ENCODE results near the gene SLC29A1.
A peak's percentile ranks its signal among the peaks of the same experiment; 100 is the strongest.
"Not testable (repeated sequence)": the region's sequence is repeated elsewhere in the genome, so short reads cannot be mapped to it uniquely, and the experiment has no call there.

Gene SLC29A1

DNA sequence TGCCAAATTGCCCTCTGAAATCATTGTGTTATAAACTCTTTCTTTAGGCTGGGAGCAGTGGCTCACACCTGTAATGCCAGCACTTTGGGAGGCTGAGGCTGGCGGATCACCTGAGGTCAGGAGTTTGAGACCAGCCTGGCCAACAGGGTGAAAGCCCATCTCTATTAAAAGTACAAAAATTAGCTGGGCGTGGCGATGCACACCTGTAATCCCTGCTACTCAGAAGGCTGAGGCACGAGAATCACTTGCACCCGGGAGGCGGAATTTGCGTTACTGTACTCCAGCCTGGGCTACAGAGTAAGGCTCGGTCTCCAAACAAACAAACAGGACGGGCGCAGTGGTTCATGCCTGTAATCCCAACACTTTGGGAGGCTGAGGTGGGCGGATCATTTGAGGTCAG, 27.0 kb upstream of the SLC29A1 start:
- DNase-seq: not testable (repeated sequence)

DNA sequence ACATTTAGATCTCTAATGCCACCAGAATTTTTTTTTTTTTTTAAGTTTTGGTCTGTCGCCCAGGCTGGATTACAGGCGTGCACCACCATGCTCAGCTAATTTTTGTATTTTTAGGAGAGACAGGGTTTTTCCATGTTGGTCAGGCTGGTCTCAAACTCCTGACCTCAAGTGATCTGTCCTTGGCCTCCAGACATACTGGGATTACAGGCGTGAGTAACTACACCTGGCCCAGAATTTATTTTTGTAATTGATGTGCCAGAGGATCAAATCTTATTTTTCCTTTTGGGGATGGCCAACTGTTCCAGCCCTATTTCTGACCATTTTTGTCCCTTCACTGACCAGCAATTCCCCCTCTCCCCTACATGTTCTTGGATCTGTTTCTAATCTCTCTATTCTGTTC, 24.7 kb upstream of the SLC29A1 start:
- DNase-seq: no peak

DNA sequence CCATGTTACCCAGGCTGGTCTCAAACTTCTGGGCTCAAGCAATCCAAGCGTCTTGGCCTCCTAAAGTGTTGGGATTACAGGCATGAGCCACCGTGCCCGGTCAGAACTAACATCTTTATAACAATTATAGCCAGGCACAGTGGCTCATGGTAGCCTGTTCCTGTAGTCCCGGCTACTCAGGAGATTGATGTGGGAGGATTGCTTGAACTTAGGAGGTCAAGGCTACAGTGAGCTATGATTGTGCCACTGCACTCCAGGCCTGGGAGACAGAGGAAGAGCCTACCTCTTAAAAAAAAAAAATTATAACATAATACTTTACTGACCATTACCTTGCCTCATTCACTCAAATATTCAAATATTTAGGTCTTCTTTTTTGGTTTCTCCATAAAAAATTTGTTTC, 23.5 kb upstream of the SLC29A1 start:
- no peak for DNase-seq

DNA sequence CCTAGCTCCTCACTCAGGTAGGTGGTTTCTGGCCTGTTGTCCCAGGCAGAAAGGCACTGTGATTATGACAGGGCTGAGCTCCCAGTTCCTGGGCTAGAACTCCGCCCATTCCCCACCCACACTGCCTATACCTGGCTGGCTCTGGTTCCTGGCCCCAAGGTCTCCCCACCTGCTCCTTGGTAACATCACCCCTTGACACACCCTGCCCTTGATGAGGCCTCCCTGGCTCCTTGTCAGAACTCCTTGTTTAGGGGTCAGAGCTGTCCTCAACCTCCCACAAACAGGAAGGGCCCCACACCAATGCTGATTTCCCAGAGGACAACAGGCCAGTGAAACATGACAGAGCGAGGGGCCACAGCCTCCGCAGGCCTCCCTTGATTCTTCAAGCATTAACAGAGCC, 22.2 kb upstream of the SLC29A1 start:
- no peak for DNase-seq

DNA sequence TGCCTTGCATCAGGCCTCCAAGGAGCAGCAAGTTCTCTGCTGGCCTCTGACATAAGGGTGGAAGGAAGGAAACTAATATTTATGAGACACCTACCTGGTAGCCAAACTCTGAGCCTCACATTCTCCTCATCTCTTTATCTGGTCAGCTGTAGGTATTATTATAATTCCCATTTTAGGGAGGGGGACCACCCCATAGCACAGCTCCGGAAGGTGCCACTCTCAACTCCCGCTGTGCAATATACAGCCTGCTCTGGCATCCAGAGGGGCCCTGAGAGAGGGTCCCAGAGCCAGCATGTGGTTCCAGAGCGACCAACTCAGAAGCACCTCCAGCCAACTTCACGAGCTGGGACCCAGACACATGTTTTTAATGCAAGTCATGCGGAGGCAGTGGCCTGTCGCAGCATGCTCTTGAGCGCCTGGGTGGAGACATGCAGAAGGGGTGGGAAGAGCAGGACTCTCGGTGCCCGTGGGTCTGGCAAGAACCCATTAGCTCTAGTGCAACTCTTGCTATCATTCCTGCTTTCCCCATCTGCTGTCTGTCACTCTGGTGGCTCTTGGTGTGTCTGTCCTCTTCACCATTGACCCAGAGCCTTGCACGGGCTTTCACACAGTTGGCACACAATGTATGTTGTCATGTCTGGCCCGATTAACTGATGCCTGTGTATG, 21.6 kb upstream of the SLC29A1 start:
- no peak for DNase-seq

DNA sequence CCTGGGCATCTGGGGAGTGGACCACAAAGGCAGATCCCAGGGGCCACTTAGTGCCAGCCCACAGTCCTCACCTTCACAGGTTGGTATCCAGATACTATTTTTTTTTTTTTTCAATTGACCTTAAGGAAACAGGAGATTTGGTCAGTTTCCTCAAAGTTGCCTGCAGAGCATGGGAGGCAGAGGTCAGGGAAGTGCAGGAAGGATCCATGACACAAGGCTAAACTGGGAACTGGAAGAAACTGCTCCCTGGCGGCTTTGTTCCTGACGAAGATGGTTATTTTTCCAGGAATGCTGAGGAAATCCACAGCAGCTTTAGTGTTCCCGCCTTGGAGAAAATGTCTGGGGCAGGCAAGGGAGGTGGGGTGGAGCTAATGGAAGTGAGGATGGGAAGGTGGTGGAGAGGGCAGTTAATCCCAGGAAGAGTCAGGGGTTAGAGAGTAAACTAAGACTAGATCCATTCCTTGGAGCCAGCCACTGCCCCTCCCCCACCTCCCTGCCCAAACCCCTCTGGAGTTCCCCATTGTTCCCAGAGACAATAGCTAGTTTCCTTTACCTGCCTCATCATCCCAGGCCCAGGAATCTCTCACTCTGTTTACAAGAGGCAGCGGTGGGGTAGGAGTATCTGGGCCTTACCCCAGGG, 20.9 kb upstream of the SLC29A1 start:
- DNase-seq: no peak

DNA sequence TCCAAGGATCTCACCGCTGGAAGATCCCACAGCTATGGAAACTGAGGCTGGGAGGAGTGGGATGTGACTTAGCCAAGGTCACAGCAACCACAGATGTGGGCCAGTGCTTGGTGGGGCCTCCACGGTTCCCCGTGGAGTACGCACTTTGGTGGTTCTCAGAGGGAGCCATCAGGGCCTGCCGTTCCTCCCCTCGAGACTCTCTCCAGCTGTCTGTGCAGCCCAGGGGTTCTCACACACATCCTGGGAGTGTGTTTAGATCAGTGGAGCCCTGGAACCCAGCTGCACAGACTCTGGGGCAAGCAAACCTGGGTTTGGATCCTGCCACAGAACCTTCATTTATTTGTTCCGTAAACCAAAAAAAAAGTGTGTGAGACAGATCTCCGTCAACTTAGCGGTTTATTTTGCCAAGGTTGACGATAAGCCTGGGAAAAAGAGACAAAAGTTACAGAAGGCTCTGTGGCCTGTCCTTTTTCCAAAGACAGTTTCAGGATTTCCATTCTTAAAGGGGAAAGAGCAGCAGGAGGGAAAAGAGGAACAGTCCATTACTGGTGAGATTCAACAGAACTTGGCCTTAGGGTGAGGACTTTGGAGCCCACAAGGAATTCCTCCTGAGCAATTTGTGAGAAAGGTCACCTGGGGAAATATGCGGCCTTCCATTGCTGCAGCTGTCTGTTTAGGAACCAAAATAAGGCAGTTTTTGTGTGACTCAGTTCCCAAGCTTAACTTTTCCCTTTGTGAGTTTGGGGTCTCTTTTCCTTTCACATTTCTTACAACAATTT, 20.2 kb upstream of the SLC29A1 start:
- no peak for DNase-seq

DNA sequence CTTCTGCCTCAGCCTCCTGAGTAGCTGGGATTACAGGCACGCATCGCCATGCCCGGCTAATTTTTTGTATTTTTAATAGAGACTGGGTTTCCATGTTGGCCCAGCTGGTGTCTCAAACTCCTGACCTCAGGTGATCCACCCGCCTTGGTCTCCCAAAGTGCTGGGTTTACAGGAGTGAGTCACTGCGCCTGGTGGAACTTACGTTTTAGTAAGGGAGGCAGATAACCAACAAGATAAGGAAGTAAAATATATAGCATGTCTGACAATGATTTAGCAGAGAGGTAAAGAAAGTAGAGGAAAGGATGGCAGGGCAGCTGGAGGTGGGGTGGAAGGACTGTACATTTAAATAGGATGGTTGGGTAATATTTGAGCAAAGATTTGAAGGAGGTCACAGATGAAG, 19.4 kb upstream of the SLC29A1 start:
- no peak for DNase-seq

DNA sequence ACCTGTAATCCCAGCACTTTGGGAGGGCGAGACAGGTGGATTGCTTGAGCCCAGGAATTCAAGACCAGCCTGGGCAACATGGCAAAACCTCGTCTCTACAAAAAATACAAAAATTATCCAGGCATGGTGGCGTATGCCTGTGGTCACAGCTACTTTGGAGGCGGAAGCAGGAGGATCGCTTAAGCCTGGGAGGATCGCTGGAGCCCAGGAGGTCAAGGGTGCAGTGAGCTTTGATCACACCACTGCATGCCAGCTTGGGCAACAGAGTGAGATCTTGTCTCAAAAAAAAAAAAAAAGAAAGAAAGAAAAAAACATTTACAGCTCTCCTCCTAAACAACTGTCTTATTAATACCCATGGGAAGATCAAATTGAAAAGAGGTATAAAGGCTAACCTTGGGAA, 15.4 kb upstream of the SLC29A1 start:
- no peak for DNase-seq

DNA sequence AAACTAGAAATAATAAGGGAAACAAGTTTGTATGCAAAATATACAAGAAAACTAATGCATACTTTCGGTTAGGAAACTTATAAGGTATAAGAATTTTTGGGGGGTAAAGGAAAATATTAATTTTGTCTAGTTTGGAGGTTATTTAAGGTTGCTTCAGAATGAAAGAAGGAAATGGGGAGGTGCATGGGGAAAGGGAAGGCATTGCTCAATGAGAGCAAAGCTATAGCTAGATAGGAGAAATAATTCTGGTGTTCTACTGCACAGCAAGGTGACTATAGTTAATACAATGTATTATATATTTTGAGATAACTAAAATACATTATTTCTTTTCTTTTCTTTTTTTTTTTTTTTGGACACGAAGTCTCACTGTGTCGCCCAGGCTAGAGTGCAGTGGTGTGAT, 12.1 kb upstream of the SLC29A1 start:
- DNase-seq: no peak

DNA sequence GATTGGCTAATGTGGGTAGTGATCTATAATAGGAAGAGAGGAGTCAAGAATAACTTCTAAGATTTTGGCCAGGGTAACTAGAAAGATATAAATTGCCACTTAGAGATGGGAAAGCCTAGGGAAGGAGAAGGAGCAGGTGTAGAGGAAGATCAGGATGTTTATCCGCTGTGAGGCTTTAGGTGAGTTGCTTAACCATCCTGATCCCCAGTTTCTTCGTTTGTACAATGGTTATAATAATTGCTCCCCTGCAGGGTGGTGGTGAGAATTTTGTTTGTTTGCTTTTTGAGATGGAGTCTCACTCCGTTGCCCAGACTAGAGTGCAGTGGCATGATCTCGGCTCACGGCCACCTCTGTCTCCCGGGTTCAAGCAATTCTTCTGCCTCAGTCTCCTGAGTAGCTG, 9.1 kb upstream of the SLC29A1 start:
- DNase-seq: no peak

DNA sequence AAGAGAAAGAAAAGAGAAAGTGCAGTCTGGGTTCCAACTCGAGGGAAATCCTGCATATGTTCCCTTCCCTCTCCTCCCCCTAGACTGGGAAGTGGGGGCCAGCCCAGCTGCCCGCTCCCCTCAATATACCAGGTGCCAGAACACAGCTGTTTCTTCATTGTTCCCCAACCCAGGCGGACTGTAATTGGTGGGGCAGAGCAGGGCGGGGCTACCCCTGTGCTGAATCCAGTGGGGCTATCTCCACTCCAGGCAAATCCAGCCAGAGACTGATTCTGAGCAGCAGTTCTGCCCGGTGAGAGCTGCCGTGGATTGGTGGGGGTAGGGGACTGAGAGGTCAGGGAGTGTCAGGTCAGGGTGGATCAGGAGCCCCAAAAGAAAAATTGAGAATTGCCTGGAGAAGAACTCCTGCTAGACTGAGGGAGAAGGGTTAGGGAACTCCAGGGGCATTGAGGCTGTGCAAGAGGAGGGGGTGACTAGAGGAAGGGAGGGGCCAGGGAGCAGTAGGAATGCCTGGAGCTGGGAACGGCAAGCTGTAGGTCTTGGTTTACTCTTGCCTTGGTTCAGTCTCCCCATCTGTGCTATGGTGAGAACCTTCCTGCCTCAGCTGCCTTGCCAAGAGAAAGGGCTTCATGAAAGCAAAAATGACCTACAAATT, 6.6 kb upstream of the SLC29A1 start, which contains the start of gene MYMX:
TSS of gene MYMX (plus strand) at position 250 of the 655 bp plus-strand sequence. CDS start 546 bp downstream, outside the sequence.
- no peak for DNase-seq

DNA sequence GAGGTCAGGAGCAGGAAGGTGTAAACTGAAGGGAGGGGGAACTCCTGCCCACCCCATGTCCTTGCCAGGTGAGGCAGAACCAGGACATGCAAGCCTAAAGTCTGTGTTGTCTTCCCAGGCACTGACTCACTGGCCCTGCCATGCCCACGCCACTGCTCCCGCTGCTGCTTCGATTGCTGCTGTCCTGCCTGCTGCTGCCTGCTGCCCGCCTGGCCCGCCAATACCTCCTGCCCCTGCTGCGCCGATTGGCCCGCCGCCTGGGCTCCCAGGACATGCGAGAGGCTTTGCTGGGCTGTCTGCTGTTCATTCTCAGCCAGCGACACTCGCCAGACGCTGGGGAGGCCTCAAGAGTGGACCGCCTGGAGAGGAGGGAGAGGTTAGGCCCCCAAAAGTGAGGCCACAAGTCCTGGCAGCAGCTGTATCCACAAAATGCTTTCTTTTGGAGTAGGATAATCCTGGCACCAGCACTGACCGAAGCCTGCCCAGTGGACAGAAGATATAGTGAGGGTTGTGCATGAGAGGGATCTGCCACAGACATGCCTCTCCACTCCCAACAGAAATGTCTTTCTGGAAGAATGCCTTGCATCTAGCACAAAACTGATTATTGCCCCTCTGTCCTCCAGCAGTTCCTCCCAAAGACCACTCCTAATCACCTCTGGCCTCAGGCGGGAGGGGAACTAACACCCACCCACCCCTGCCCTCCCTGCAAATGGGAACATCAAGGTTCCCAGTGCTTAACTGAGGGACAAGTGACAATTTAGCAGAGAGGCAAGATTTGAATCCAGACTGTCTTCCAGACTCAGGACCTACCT, 5.9 kb upstream of the SLC29A1 start:
- DNase-seq: no peak

DNA sequence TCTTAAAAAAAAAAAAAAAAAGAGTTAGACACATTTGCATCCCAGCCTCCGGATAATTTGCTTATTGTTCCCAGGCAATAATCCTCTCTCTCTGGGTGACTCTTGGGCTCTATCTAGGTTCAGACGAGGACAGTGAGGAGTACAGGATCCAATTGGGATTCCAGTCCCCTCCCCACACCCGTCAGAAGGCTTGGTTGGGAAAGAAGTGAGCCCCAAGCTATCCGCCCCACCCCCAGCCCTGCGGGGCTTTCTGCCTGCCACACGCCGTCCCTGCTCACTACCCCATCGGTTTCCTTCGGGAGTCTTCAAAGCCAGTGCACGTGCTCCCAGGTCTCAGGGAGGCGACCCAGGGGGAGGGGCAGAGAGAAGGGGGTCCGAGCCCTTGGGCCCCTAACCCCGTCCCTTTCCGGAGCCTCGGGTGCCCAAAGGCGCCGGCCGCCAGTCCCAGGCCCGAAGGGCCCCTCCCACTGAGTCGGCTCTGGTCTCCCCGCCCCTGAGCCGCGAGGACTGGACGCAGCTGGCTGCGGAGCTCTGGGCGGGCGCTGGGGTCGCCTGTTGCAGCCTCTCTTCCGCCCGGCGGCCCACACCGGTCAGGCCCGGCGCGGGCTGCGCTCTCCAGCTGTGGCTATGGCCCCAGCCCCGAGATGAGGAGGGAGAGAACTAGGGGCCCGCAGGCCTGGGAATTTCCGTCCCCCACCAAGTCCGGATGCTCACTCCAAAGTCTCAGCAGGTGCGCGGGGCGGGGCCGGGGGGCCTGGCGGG, 4.2 kb upstream of the SLC29A1 start:
- DNase-seq: no peak

DNA sequence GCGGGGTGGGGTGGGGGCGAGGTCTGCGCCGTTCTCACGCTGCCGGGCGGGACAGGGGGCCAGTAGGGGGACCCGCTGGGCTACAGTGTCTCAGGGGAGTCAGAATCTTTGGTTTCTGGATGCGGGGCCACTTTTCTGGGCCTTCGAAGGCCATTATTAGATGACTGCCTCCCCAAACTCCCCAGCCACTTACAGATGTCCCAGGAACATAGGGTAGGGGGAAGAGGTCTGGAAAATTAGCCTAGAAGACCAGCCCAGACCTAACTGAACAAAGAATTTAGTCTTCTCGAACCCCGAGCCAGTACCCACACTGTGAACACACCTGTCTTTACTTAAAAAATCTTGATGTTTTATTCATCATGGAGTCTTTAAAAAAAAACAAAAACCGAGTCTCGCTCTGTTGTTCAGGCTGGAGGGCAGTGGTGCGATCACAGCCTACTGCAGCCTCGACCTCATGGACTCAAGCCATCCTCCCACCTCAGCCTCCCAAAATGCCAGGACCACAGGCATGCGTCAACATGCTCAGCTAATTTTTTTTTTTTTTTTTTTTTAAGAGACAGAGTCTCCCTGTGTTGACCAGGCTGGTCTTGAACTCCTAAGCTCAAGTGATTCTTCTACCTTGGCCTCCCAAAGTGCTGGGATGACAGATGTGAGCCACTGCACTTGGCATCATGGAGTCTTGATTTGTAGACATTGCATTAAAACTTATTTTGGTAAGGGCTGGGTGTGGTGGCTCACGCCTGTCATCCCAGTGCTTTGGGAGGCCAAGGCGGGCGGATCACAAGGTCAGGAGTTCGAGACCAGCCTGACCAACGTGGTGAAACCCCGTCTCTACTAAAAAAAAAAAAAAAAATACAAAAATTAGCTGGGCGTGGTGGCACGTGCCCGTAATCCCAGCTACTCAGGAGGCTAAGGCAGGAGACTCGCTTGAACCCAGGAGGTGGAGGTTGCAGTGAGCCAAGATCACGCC, 3.3 kb upstream of the SLC29A1 start:
- DNase-seq: no peak

DNA sequence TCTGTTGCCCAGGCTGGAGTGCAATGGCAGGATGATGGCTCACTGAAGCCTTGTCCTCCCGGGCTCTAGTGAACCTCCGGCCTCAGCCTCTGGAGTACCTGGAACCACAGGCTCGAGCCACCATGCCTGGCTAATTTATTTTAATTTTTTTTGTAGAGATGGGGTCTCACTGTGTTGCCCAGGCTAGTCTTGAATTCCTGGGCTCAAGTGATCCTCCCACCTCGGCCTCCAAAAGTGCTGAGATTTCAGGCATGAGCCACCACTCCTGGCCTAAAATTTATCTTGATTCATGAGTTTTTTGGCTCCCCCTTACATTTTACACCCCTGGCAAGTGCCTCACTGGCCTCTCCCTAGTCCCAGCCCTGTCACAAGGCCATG, 2.5 kb upstream of the SLC29A1 start:
- no peak for DNase-seq

DNA sequence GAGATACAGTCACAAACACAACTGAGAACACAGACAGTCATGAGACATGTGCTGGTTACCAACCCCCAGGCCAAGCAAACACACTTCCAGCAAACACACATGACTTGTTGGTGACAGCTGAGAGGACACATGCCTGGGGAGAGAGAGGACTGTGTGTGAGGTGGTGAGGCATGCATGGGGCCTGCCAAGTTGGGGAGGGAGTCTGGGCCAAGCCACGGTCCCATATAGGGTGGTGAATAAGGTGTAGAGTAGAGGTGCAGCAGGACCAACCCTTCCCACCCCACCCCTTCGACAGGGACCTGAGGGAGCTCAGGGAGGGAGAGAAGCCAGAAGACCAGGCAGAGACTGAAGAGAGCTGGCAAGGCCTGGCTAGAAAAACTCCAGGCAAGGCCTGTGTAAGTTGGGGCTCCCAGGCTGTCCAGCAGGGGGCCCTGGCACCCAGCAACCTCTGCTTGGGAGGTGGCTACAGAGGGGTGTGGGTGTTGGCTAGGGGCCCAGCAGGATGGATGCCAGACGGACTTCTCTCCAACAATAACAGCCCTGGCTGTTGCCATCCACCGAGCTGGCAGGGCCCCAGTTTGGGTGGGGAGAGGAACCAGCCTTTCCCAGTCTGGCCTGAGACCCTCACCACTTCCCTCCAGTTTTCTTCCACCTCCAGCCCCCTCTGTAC, 2.0 kb upstream of the SLC29A1 start:
- peak; percentile 33 for DNase-seq

DNA sequence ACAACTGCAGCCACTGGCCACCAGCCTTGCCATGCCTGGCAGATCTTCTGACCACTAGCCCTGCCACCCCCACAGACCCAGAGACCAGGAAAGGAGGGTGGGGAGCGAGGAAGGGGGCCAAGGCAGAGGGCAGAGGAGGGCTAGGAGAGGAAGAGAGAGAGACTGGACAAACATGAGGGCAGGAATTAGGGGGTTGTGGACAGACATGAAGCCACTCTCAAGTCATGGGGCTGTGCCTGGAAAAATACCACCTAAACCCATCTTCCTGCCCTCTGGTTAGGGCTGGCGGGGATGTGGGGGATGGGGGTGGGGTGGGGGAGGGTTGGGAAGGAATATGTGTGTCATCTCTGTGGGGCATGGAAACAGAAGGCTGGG, 1.4 kb upstream of the SLC29A1 start:
- DNase-seq: no peak

DNA sequence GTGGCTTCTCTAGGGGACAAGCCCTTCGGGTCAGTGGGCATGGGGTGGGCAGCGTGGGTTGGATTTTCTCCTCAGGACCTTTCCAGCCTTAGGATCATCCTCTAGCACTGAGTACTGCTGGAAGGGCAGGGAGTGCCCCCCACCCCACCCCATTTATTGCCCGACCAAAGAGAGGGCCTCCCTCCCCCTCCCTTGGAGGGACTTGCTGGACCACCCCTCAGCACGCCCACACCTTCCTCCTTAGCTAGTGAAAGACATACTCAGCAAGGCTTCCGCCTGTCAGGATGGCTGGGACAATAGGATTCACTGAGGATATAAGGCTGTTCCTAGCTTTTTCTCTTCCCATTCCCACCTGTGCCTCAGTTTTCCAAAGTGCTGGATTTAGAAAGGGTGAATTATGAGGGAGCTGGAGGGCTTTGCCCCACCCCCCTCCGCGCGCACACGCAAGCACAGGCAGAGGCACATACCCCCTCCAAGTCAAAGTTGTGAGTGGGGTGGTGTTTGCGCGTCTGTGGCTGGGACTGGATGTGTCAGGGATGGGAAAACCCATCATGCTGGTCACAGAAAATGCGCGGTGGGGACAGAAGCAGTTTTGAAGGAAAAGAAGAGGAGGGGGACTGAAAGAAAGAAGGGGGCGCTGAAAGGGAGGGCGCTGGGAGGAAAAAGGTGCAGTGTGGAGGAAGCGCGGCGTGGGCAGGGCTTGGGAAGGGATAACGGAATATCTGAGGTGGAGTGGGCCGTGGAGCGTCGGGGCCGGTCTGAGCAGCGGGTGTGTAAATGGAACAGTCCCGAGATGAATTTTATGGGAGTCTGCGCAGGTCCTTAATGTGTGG, 693 bp upstream of the SLC29A1 start:
- DNase-seq: no peak
